Left renal pelvis (tissue), 4 donors: ENCODE measurements around the gene FCGR3A. TPM values are rescaled to one million over a fixed set of nuclear protein-coding genes. Genes with fewer than 3 reads are reported as not detected.
A peak's percentile ranks its signal among the peaks of the same experiment; 100 is the strongest.
"Not testable (repeated sequence)": the region's sequence is repeated elsewhere in the genome, so short reads cannot be mapped to it uniquely, and the experiment has no call there.

Experiments used
- DNase-seq, 4 donors: peaks; one replicate each; pipeline ENCODE4 v3.0.0-alpha.2; 2013; ENCODE audit warnings: low read depth in 4 of 4, low spot score in 3 of 4
- polyA plus RNA-seq, 4 donors: library from polyadenylated mRNA; unstranded; fragments of 120-200 nt; gene quantifications; one replicate each; pipeline ENCODE4 v1.2.1, GENCODE V29; 2013; ENCODE audit not compliant: insufficient read length in 4 of 4

FCGR3A gene
- polyA plus RNA-seq = 1 to 10 TPM; 1.7 to 4.7 (median 1.9) TPM

DNA sequence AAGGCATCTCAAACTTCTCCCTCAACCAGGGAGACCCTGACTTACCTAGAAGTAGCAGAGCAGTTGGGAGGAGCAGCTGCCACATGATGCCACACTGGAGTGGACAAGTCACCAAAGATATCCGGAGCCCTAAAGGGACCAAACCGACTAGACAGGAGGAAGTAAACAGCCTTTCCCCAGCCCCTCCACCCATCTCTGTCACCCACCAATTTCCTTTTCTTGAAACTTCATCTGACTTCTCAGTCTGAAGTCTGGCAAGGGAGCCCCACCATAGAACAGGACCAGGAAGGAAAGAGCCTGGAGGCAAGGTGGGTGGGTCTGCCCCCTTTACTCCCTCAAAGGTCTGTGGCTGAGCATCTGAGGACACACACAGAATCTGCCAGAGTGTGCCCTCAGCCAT, at the start of gene FCGR3A:
Gene FCGR3A (minus strand): TSS at position 167 of the 400 bp plus-strand sequence. CDS start 82 bp downstream, at position 85.
- DNase-seq = no peak

DNA sequence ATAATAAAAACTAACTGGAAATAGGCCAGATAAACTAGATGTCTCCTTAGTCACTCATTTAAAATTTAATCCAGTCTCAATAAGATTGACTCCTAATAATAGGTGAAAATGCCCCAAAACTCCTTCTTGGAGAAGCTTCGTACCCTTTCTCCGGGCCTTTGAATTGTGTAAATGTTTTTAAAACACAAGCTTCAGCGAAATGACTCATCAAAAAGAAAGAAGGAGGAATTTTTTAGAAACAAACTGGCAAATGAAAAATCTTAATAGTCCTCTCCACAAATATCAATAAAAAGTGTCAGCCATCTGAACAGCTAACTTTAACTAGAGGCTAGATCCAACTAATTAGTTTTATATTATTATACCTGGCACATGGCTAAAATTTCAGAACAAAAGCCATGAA, 47.5 kb upstream of the FCGR3A start:
- not testable (repeated sequence) for DNase-seq

- DNase-seq = not testable (repeated sequence)
Measured at GRCh38 chr1:161595583-161595982, 46.0 kb upstream of the FCGR3A start.

GRCh38 chr1:161595173-161595572, 45.6 kb upstream of the FCGR3A start:
- not testable (repeated sequence) for DNase-seq

GRCh38 chr1:161594269-161594984, 44.8 kb upstream of the FCGR3A start:
- not testable (repeated sequence) for DNase-seq

- not testable (repeated sequence) for DNase-seq
Measured at GRCh38 chr1:161593092-161593755, 43.6 kb upstream of the FCGR3A start.

- DNase-seq = not testable (repeated sequence)
Measured at GRCh38 chr1:161592586-161592985, 43.0 kb upstream of the FCGR3A start.

- not testable (repeated sequence) for DNase-seq
Measured at GRCh38 chr1:161589920-161590319, 40.3 kb upstream of the FCGR3A start.

DNA sequence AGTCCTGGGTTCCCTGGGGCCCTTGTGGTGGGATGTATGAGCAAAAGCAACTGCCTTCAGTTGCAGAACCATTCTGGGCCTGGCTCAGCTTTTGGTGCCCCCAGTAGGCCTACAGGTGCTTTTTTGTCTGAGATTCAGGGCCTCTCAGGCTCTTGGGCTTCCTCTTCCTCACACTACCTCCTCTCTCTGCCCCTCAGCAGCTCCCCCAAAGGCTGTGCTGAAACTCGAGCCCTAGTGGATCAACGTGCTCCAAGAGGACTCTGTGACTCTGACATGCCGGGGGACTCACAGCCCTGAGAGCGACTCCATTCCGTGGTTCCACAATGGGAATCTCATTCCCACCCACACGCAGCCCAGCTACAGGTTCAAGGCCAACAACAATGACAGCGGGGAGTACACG, 39.7 kb upstream of the FCGR3A start:
- DNase-seq = not testable (repeated sequence)

DNA sequence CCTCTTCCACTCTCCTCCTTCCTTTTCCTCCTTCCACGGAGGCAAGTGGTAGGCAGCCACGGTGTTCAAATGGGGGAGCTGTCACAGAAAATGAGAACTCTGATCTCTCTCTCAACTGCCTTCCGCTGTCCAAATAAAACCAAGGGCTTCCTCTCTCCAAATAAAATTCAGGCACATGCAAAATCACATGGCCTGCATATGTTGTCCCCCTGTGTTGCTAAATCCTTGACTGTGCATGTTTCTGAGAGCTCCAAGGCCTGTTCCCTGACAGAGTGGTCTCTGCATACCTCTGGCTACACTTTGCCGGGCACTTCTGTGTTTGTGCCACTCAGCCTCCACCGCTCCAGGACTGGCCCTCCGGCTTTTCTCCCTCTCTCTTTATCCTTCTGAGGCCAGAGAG, 39.0 kb upstream of the FCGR3A start:
- DNase-seq = not testable (repeated sequence)

- DNase-seq = not testable (repeated sequence)
Measured at GRCh38 chr1:161582882-161583281, 33.3 kb upstream of the FCGR3A start.

- not testable (repeated sequence) for DNase-seq
Measured at GRCh38 chr1:161580879-161581537, 31.4 kb upstream of the FCGR3A start.

DNA sequence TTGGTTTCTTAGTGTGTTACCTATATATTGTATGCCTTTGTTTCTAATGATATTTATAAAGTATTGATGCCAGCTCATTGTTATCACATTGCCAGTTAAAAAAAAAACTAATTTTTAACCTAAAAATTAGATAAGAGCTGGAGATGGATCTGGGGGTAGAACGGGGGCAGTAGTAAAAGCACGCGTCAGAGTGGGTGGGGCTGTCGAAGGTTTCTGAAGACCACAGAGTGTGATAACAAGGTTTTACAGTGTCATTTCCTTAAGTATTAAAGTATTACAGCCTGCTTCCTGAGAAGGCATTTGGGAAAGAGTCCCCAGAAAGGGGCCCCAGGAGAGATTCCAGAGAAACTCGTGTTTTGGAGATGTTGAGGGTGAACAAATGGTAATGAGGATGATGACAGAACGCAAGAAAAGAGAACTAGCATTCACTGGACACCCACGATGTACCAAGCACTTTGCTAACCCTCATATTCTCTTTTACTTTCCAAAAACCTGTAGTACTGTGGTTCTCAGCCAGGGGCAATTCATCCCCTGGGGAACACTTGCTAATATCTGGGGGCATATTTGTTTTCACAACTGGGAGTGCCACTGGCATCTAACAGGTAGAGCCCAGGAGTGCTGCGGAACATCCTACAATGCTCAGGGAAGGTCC, 30.4 kb upstream of the FCGR3A start:
- not testable (repeated sequence) for DNase-seq

DNA sequence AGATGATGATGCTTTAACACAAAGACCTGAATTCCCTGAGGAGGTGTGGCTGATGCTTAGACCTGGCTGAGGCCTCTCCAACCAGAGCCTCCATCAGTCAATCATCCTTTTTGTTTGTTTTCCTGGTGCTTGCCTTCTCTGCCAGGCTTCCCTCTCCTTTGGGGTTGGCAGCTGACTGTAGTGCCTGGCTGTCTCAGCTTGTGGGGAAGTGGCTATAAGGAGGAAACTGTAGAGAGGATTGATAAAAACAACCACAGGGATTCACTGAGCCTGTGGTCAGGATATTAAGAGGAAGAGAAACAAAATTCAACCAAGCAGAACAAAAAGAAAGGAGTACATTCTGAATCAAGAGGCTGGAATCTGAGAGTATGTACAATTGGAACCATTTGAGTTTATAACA, 27.1 kb upstream of the FCGR3A start:
- not testable (repeated sequence) for DNase-seq

GRCh38 chr1:161571703-161572102, 22.1 kb upstream of the FCGR3A start:
- DNase-seq = not testable (repeated sequence)

DNA sequence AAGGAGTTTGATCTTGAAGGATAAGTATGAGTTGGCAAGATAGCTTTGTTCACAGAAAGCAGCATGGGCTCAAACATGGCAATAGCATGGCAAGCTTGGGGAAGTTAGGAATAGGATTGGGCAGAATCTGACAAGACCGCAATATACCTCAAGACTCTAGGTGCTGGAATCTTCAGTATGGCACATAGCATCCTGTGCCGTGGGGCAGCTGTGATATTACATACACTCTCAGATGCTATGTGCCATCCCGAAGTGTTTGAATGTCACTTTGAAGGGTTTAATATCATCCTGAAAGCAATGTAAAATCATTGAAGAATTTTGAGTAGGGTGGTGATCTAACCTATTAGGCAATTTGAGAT, 17.0 kb upstream of the FCGR3A start:
- not testable (repeated sequence) for DNase-seq

- not testable (repeated sequence) for DNase-seq
Measured at GRCh38 chr1:161563522-161563921, 13.9 kb upstream of the FCGR3A start.

- DNase-seq = not testable (repeated sequence)
Measured at GRCh38 chr1:161562441-161562840, 12.8 kb upstream of the FCGR3A start.

- peak in 1 of 4 donors; percentile 10 for DNase-seq
Measured at GRCh38 chr1:161560960-161561715, 11.5 kb upstream of the FCGR3A start.
